DOHH2 (cell line): ENCODE data around the gene ZDHHC12.

Source experiments
- H3F3A ChIP-seq: fragments of 200-600 bp; sonication (generic), shearing (Covaris generic); 2 replicates; pipeline ENCODE4 v1.6.0; 2016; ENCODE audit warnings: antibody characterized with exemption, mild to moderate bottlenecking; ENCODE audit not compliant: control insufficient read depth, insufficient read depth
- H3K27ac ChIP-seq: fragments of 200-600 bp; sonication (generic); 2 replicates; pipeline ENCODE4 v1.5.1; 2014; ENCODE audit warnings: low read depth, mild to moderate bottlenecking, low read length, moderate library complexity
- H3K27me3 ChIP-seq: fragments of 200-600 bp; sonication (generic); 2 replicates; pipeline ENCODE4 v1.6.1; 2014; ENCODE audit warnings: mild to moderate bottlenecking, low read length, mixed read lengths; ENCODE audit not compliant: control insufficient read depth
- H3K36me3 ChIP-seq: fragments of 200-600 bp; sonication (generic); 2 replicates; pipeline ENCODE4 v1.6.1; 2014; ENCODE audit warnings: mild to moderate bottlenecking, low read length, moderate library complexity, mixed read lengths; ENCODE audit not compliant: control insufficient read depth
- H3K4me1 ChIP-seq: fragments of 200-600 bp; sonication (generic); 2 replicates; pipeline ENCODE4 v1.6.1; 2014; ENCODE audit warnings: mild to moderate bottlenecking, low read length, mixed read lengths; ENCODE audit not compliant: control insufficient read depth
- H3K4me2 ChIP-seq: fragments of 200-600 bp; sonication (generic); 2 replicates; pipeline ENCODE4 v1.6.0; 2014; ENCODE audit warnings: mild to moderate bottlenecking, low read length, moderate library complexity
- H3K4me3 ChIP-seq: fragments of 200-600 bp; sonication (generic); 2 replicates; pipeline ENCODE4 v1.5.1; 2014; ENCODE audit warnings: mild to moderate bottlenecking, low read length, mixed read lengths
- H3K79me2 ChIP-seq: fragments of 200-600 bp; sonication (generic); 2 replicates; pipeline ENCODE4 v1.6.1; 2014; ENCODE audit warnings: mild to moderate bottlenecking, low read length, mixed read lengths; ENCODE audit not compliant: control insufficient read depth
- H3K9me2 ChIP-seq: fragments of 200-600 bp; sonication (generic); replicated peaks from 2 replicates; pipeline ENCODE4 v1.6.1; 2014; ENCODE audit warnings: mild to moderate bottlenecking, low read length, mixed read lengths; ENCODE audit not compliant: control insufficient read depth
- H3K9me3 ChIP-seq: fragments of 200-600 bp; sonication (generic); 2 replicates; pipeline ENCODE4 v1.6.1; 2014; ENCODE audit warnings: antibody characterized with exemption, low read length, mixed read lengths; ENCODE audit not compliant: control insufficient read depth, insufficient read depth
- H4K20me1 ChIP-seq: fragments of 200-600 bp; sonication (generic); 2 replicates; pipeline ENCODE4 v1.6.0; 2014; ENCODE audit warnings: low read depth, mild to moderate bottlenecking, antibody characterized with exemption, low read length, moderate library complexity; ENCODE audit not compliant: control insufficient read depth, insufficient read depth
- CTCF ChIP-seq: fragments of 200-600 bp; sonication (generic); IDR thresholded peaks from one replicate; pipeline ENCODE4 v1.5.1; 2014; ENCODE audit warnings: antibody characterized with exemption, mild to moderate bottlenecking, low read depth, low read length; ENCODE audit not compliant: poor library complexity, severe bottlenecking
- EZH2phosphoT487 ChIP-seq: fragments of 200-600 bp; sonication (generic); IDR thresholded peaks from 2 replicates; pipeline ENCODE4 v1.6.1; 2017; ENCODE audit warnings: borderline replicate concordance, mild to moderate bottlenecking, antibody characterized with exemption, low read length, moderate library complexity, mixed read lengths

ZDHHC12 gene

GRCh38 chr9:128684065-128684324 is 39.9 kb downstream of the ZDHHC12 start:
- TF ChIP-seq CTCF (no peak), EZH2phosphoT487 (no peak)
- Histone ChIP-seq H3K4me3 (peak overlapping the region; percentile 93), H3K4me1 (peaks cover 56% of the 10 kb centered on the region), H3K4me2 (peak overlapping the region; percentile 87), H3K27ac (peak overlapping the region; percentile 98), H3K27me3 (no peaks in the 10 kb centered on the region), H3K9me2 (no peaks in the 10 kb centered on the region), H3F3A (peaks cover 22% of the 10 kb centered on the region), H3K79me2 (peaks cover 83% of the 10 kb centered on the region), H4K20me1 (peaks cover 8% of the 10 kb centered on the region; the same call in 1 of the 2 replicates), H3K36me3 (peaks cover 53% of the 10 kb centered on the region), H3K9me3 (no peaks in the 10 kb centered on the region)

GRCh38 chr9:128683340-128684064 is 40.4 kb downstream of the ZDHHC12 start:
- Histone ChIP-seq H3K4me3 (peak overlapping the region; percentile 93), H3F3A (peaks cover 22% of the 10 kb centered on the region), H3K9me3 (no peaks in the 10 kb centered on the region), H3K27me3 (no peaks in the 10 kb centered on the region), H3K4me2 (peak overlapping the region; percentile 87), H3K9me2 (no peaks in the 10 kb centered on the region), H3K4me1 (peaks cover 54% of the 10 kb centered on the region), H3K36me3 (peaks cover 52% of the 10 kb centered on the region), H4K20me1 (peaks cover 8% of the 10 kb centered on the region; the same call in 1 of the 2 replicates), H3K79me2 (peaks cover 82% of the 10 kb centered on the region), H3K27ac (peak overlapping the region; percentile 98)
- TF ChIP-seq EZH2phosphoT487, result no peak
- no peak for TF ChIP-seq CTCF

GRCh38 chr9:128677794-128678193 is 46.1 kb downstream of the ZDHHC12 start:
- Histone ChIP-seq H3K4me3 (no peak overlapping the region), H3K9me3 (no peaks in the 10 kb centered on the region), H3K79me2 (peaks cover 25% of the 10 kb centered on the region), H3K36me3 (peaks cover 9% of the 10 kb centered on the region), H4K20me1 (no peaks in the 10 kb centered on the region), H3K4me2 (no peak overlapping the region), H3K9me2 (no peaks in the 10 kb centered on the region), H3K4me1 (peaks cover 15% of the 10 kb centered on the region), H3F3A (peaks cover 4% of the 10 kb centered on the region; the same call in 1 of the 2 replicates), H3K27ac (no peak overlapping the region), H3K27me3 (no peaks in the 10 kb centered on the region)
- TF ChIP-seq EZH2phosphoT487 (no peak), CTCF (no peak)
